Mesenchymal stem cell (in vitro differentiated cells and primary cell): ENCODE measurements around the gene CDC42EP4.

Experiments used
- DNase-seq: peaks from one replicate; pipeline ENCODE4 v3.0.0-alpha.2; 2013
- H2AFZ ChIP-seq: one replicate; pipeline ENCODE4 v1.6.1; 2013; ENCODE audit warnings: low read depth, mild to moderate bottlenecking, control low read depth, inconsistent platforms, low read length, moderate library complexity
- H2AK5ac ChIP-seq: 2 replicates; pipeline ENCODE4 v1.6.1; 2013; ENCODE audit warnings: low read length, moderate library complexity, mild to moderate bottlenecking, inconsistent platforms; ENCODE audit not compliant: severe bottlenecking
- H2BK120ac ChIP-seq: one replicate; pipeline ENCODE4 v1.6.1; 2013; ENCODE audit warnings: low read depth, mild to moderate bottlenecking, inconsistent platforms, low read length, moderate library complexity
- H2BK12ac ChIP-seq, 2 experiments: one replicate each; pipeline ENCODE4 v1.6.1; 2013; ENCODE audit warnings: inconsistent platforms in 2 of 2, low read length in 2 of 2, mild to moderate bottlenecking in 2 of 2, moderate library complexity in 2 of 2, control low read depth in 1 of 2
- H2BK15ac ChIP-seq: one replicate; pipeline ENCODE4 v1.6.1; 2013; ENCODE audit warnings: mild to moderate bottlenecking, low read depth, inconsistent platforms; ENCODE audit not compliant: poor library complexity, severe bottlenecking
- H2BK5ac ChIP-seq: 2 replicates; pipeline ENCODE4 v1.6.1; 2013; ENCODE audit warnings: low read depth, mild to moderate bottlenecking, low read length, control low read depth, inconsistent platforms; ENCODE audit not compliant: poor library complexity, severe bottlenecking
- H3K14ac ChIP-seq, 2 experiments: one replicate each; pipeline ENCODE4 v1.6.1; 2013; ENCODE audit warnings: inconsistent platforms in 2 of 2, low read length in 2 of 2, control low read depth in 1 of 2, mild to moderate bottlenecking in 1 of 2, moderate library complexity in 1 of 2
- H3K18ac ChIP-seq, 2 experiments: one replicate each; pipeline ENCODE4 v1.6.1; 2013; ENCODE audit warnings: inconsistent platforms in 2 of 2, low read length in 2 of 2, control low read depth in 1 of 2, low read depth in 1 of 2, mild to moderate bottlenecking in 1 of 2
- H3K23ac ChIP-seq, 2 experiments: one replicate each; pipeline ENCODE4 v1.6.1; 2013; ENCODE audit warnings: inconsistent platforms in 2 of 2, low read length in 2 of 2, mild to moderate bottlenecking in 2 of 2, moderate library complexity in 2 of 2, control low read depth in 1 of 2
- H3K27ac ChIP-seq: 2 replicates; pipeline ENCODE4 v1.5.1; 2013; ENCODE audit warnings: mild to moderate bottlenecking, moderate library complexity, low read length, control low read depth, inconsistent platforms; ENCODE audit not compliant: poor library complexity, severe bottlenecking
- H3K27me3 ChIP-seq, 2 experiments: 2 replicates each; pipeline versions ENCODE4 v1.6.1 to v1.7.0; 2013; ENCODE audit warnings: low read length in 2 of 2, mild to moderate bottlenecking in 2 of 2, moderate library complexity in 2 of 2, control low read depth in 1 of 2, inconsistent platforms in 1 of 2; ENCODE audit not compliant: control insufficient read depth in 1 of 2, insufficient read depth in 1 of 2
- H3K36me3 ChIP-seq, 2 experiments: 2 replicates each; pipeline versions ENCODE4 v1.6.1 to v1.7.0; 2013; ENCODE audit warnings: low read length in 2 of 2, control low read depth in 1 of 2, inconsistent platforms in 1 of 2, low read depth in 1 of 2, mild to moderate bottlenecking in 1 of 2; ENCODE audit not compliant: insufficient read depth in 2 of 2, control insufficient read depth in 1 of 2
- H3K4ac ChIP-seq, 2 experiments: one replicate each; pipeline ENCODE4 v1.6.1; 2013; ENCODE audit warnings: inconsistent platforms in 2 of 2, low read length in 2 of 2, mild to moderate bottlenecking in 2 of 2, moderate library complexity in 2 of 2, control low read depth in 1 of 2, low read depth in 1 of 2
- H3K4me1 ChIP-seq: 2 replicates; pipeline ENCODE4 v1.6.1; 2013; ENCODE audit warnings: low read depth, low read length, control low read depth; ENCODE audit not compliant: control insufficient read depth, insufficient read depth
- H3K4me2 ChIP-seq: 2 replicates; pipeline ENCODE4 v1.6.1; 2013; ENCODE audit warnings: low read length, mild to moderate bottlenecking, inconsistent platforms; ENCODE audit not compliant: poor library complexity, severe bottlenecking
- H3K4me3 ChIP-seq, 2 experiments: 2 replicates each; pipeline versions ENCODE4 v1.5.1 to v1.7.0; 2013; ENCODE audit warnings: low read length in 2 of 2, mild to moderate bottlenecking in 2 of 2, control low read depth in 1 of 2, low read depth in 1 of 2; ENCODE audit not compliant: insufficient read depth in 1 of 2
- H3K79me1 ChIP-seq: replicated peaks from 2 replicates; pipeline ENCODE4 v1.6.1; 2013; ENCODE audit warnings: mild to moderate bottlenecking, control low read depth, low read length, inconsistent platforms; ENCODE audit not compliant: poor library complexity, severe bottlenecking
- H3K9ac ChIP-seq: 2 replicates; pipeline ENCODE4 v1.7.0; 2013; ENCODE audit warnings: mild to moderate bottlenecking, low read length, moderate library complexity
- H3K9me3 ChIP-seq: 2 replicates; pipeline ENCODE4 v1.7.0; 2013; ENCODE audit warnings: mild to moderate bottlenecking, low read length; ENCODE audit not compliant: control insufficient read depth
- H4K8ac ChIP-seq: one replicate; pipeline ENCODE4 v1.6.1; 2013; ENCODE audit warnings: inconsistent platforms, mild to moderate bottlenecking, low read length, moderate library complexity
- H4K91ac ChIP-seq: one replicate; pipeline ENCODE4 v1.6.1; 2013; ENCODE audit warnings: mild to moderate bottlenecking, low read length, inconsistent platforms
- whole genome bisulfite sequencing: methylation state at CpG from one replicate; pipeline ENCODE4 v1.1.7; 2013; ENCODE audit warnings: mixed read lengths; 5-methylcytosine and 5-hydroxymethylcytosine counted together

Gene CDC42EP4

GRCh38 chr17:73280191-73280590 is 31.6 kb downstream of the CDC42EP4 start:
- Histone ChIP-seq H2AFZ (no peak overlapping the region), H2BK120ac (no peak overlapping the region), H3K18ac (no peak overlapping the region), H3K4ac (no peak overlapping the region), H3K9me3 (no peaks in the 10 kb centered on the region), H2AK5ac (no peak overlapping the region), H3K23ac (no peak overlapping the region), H3K9ac (no peak overlapping the region), H3K79me1 (peaks cover 32% of the 10 kb centered on the region), H3K36me3 (peaks cover 37 to 40% of the 10 kb centered on the region in 2 experiments), H4K8ac (no peak overlapping the region), H3K27me3 (no peaks in the 10 kb centered on the region), H2BK5ac (no peak overlapping the region), H3K27ac (no peak overlapping the region), H3K4me1 (peaks cover 8% of the 10 kb centered on the region), H2BK15ac (peak overlapping the region; percentile 6), H3K14ac (no peak overlapping the region), H3K4me2 (no peak overlapping the region), H3K4me3 (no peak overlapping the region), H4K91ac (no peak overlapping the region), H2BK12ac (peak overlapping the region in 1 of 2 experiments; percentile 24)
- WGBS: 94% methylated on average over 12 of the region's 12 CpGs
- no peak for DNase-seq

GRCh38 chr17:73279704-73280103 is 32.1 kb downstream of the CDC42EP4 start:
- Histone ChIP-seq H3K9me3 (no peaks in the 10 kb centered on the region), H2BK15ac (no peak overlapping the region), H2AK5ac (no peak overlapping the region), H4K8ac (peak overlapping the region; percentile 13), H4K91ac (peak overlapping the region; percentile 65), H2BK120ac (no peak overlapping the region), H2AFZ (no peak overlapping the region), H2BK5ac (no peak overlapping the region), H3K27ac (no peak overlapping the region), H3K4me1 (peaks cover 8% of the 10 kb centered on the region), H3K14ac (no peak overlapping the region), H3K18ac (no peak overlapping the region), H3K4me2 (no peak overlapping the region), H3K27me3 (no peaks in the 10 kb centered on the region), H3K9ac (no peak overlapping the region), H2BK12ac (peak overlapping the region in 1 of 2 experiments; percentile 24), H3K23ac (no peak overlapping the region), H3K4me3 (no peak overlapping the region), H3K79me1 (peaks cover 28% of the 10 kb centered on the region), H3K4ac (no peak overlapping the region), H3K36me3 (peaks cover 33 to 36% of the 10 kb centered on the region in 2 experiments)
- no peak for DNase-seq
- WGBS: 95% methylated on average over 7 of the region's 7 CpGs

DNA sequence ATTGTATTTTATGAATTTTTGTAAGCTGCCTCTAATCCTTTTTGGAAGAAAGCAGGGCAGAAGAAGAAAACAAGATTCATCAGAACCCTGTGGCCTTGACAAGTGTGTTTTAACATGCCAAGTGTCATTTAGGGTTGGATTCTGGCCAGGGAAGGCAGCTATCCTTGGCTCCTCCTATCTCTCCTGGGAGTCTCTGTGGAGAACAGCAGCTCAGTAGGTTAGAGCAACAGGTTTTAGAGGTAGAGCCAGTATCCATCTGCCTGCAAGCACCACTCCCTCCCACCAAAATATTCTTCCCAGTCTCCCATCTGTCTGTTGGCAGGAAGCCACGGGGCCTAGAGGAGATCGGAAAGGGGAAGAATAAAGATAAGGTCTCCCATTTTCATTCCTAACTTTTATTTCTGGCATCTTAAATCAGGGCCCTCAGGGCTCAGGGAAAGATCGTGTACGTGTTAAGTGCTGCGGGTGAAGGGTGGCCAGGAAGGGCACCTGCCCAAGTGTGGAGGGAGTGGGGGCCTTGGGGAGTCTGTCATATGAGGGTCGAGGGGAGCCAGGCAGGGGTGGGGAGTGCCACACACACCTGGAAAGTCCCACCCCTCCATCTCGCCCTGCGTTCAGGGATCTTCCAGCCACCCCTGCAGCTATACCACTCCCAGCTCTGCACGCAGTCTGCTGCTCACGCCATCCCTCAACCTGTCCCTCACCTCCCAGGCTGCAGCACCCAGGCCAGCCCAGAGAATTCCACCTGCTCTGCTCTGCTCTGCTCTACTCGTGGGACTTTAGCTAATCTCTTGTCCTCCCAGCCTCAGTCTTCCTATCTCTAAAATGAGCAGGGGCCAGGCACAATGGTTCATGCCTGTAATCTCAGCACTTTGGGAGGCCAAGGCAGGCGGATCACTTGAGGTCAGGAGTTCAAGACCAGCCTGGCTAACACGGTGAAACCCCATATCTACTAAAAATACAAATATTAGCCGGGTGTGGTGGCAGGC is 33.0 kb downstream of the CDC42EP4 start:
- Histone ChIP-seq H3K4me2 (no peak overlapping the region), H2BK5ac (no peak overlapping the region), H3K79me1 (peaks cover 24% of the 10 kb centered on the region), H3K4me3 (no peak overlapping the region), H3K18ac (peak overlapping the region in 1 of 2 experiments; percentile 44), H3K4ac (no peak overlapping the region), H2BK12ac (peak overlapping the region in 1 of 2 experiments; percentile 59), H2BK120ac (no peak overlapping the region), H3K4me1 (peaks cover 8% of the 10 kb centered on the region), H2AFZ (no peak overlapping the region), H2BK15ac (no peak overlapping the region), H3K27me3 (no peaks in the 10 kb centered on the region), H3K36me3 (peaks cover 26% of the 10 kb centered on the region in 2 experiments), H3K27ac (no peak overlapping the region), H3K9me3 (no peaks in the 10 kb centered on the region), H3K14ac (no peak overlapping the region), H3K9ac (no peak overlapping the region), H4K91ac (no peak overlapping the region), H3K23ac (no peak overlapping the region), H2AK5ac (no peak overlapping the region), H4K8ac (no peak overlapping the region)
- no peak for DNase-seq
- WGBS: 84% methylated on average over 9 of the region's 14 CpGs

GRCh38 chr17:73278049-73278464 is 33.7 kb downstream of the CDC42EP4 start:
- no peak overlapping the region for H2BK15ac ChIP-seq
- H3K36me3 ChIP-seq: peaks cover 19 to 21% of the 10 kb centered on the region in 2 experiments
- no peak for DNase-seq
- WGBS: 84% methylated on average over 7 of the region's 7 CpGs
- no peak overlapping the region for H2AFZ ChIP-seq
- no peak overlapping the region for H4K8ac ChIP-seq
- H2BK5ac ChIP-seq: no peak overlapping the region
- H3K79me1 ChIP-seq: peaks cover 17% of the 10 kb centered on the region
- no peak overlapping the region for H3K9ac ChIP-seq
- H2BK120ac ChIP-seq: no peak overlapping the region
- H3K23ac ChIP-seq: no peak overlapping the region
- H3K4me3 ChIP-seq: no peak overlapping the region
- H3K27ac ChIP-seq: no peak overlapping the region
- H3K27me3 ChIP-seq: no peaks in the 10 kb centered on the region
- H2BK12ac ChIP-seq: no peak overlapping the region
- H3K9me3 ChIP-seq: no peaks in the 10 kb centered on the region
- H3K4ac ChIP-seq: no peak overlapping the region
- no peak overlapping the region for H3K18ac ChIP-seq
- peaks cover 6% of the 10 kb centered on the region for H3K4me1 ChIP-seq
- no peak overlapping the region for H3K4me2 ChIP-seq
- H4K91ac ChIP-seq: no peak overlapping the region
- no peak overlapping the region for H3K14ac ChIP-seq
- no peak overlapping the region for H2AK5ac ChIP-seq
